ENCODE results near the gene ARHGAP19.

ARHGAP19 gene, protein sequence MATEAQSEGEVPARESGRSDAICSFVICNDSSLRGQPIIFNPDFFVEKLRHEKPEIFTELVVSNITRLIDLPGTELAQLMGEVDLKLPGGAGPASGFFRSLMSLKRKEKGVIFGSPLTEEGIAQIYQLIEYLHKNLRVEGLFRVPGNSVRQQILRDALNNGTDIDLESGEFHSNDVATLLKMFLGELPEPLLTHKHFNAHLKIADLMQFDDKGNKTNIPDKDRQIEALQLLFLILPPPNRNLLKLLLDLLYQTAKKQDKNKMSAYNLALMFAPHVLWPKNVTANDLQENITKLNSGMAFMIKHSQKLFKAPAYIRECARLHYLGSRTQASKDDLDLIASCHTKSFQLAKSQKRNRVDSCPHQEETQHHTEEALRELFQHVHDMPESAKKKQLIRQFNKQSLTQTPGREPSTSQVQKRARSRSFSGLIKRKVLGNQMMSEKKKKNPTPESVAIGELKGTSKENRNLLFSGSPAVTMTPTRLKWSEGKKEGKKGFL

DNA sequence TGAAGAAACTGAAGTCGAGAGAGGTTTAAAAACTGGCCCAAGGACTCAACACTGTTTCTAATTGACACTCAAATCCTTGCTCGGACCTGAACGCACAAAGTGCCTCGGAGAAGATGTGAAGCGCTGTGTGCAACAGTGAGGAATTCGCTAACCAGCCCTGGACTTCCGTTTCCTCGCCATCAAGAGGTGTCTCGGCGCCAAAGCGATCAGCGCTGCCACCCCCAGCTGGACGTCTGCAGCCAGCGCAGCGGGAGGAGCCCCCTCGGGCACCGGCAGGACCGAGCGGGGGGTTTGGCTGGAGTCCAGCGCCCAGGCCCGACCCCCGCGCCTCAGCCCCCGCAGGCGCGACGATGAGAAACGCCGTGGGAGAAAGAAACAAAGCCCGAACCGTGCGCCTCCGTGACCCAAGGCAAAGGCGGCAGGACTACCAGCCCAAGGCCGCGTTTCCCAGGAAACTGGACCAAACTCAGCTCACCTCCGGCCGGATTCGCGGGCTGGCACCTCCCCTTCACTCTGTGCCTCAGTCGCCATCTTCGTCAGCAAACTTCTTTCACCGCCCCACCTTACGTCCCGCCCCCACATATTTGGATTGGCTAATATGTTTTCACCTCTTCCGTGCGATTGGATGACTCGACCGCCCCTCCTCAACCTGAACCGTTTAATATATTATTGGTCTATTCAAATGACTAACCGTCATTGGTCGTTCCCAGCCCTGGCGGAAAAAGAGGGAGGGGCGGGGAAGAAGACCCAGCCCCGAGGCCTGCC is at the start of gene ARHGAP19:
Gene ARHGAP19, minus strand, starts transcription at position 541 of the 765 bp plus-strand sequence. Its CDS starts 10 bp downstream, at position 531.
- in situ Hi-C loops (cut with HindIII; ENCODE audit: low sequenced_read_pairs) = no loop called here

DNA sequence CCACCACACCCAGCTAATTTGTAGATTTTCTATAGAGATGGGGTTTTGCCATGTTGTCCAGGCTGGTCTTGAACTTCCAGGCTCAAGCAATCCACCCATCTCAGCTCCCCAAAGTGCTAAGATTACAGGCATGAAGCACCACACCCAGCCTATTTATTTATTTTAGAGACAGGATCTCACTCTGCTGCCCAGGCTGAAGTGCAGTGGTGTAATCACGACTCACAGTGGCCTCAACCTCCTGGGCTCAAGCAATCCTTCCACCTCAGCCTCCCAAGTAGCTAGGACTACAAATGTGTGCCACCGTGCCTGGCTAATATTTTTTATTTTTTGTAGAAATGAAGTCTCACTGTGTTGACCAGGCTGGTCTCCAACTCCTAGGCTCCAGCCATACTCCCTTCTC is 49.0 kb upstream of the ARHGAP19 start:
- in situ Hi-C loops (cut with HindIII; ENCODE audit: low sequenced_read_pairs) = no loop called here

DNA sequence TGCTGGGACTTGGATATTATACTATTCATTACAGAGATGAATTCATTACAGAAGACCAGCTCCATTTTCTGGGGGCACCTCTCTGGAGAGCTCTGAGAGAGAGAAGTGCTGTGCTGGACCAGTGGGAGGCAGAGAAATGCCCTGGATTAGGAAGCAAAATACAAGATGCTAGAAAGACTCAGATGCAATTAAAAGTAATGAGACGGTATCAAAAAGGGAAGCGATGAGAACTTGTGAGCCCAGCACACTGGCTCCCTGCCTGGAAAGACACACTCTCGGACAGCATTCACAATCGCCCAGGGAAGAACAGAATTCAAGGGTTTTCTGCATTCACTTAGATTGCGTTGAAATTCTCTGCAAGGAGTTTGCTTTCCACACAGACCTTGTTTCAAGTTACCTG is 45.6 kb upstream of the ARHGAP19 start:
- in situ Hi-C loops (cut with HindIII; ENCODE audit: low sequenced_read_pairs) = no loop called here

DNA sequence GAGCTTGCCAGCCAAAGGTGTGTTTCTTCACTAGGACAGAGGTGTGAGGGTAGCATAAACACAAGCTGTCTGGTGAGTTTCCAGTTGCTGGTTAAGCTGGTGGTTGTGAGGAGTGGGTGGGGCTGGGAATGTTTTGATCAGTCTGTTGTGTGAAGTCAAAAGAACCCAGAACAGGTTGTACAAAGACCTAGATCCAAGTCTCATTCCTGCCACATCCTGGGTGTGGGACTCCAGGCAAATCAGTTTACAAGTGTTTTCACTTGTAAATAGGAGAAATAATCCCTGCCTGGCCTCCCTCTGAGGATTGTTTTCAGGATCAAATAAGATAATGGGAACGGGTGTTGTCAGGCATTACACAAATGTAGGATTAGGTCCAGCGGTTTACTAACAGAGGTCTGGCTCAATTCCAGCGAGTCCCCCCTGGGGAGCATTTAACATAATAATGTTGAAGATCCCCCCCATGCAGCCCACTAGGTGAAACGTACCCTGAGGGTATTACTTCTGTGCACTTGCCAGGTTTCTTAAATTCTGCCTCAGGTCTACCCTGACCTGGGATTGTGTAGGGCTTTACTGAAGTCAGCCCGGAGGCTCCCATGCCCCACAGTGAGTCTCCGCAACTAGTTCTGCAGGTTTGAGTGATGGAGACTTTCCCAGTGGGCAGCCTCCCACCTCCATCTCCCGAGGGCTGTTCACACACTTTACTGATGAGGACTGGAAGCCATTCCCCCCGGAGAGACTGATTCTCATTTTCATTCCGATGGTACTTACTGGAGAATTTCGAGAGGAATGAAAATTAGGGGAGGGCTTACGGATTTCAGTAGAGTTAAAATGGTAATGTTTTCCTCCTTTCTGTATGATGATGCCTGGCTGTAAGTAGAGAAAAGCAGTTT is 44.8 kb upstream of the ARHGAP19 start:
- in situ Hi-C loops (cut with HindIII; ENCODE audit: low sequenced_read_pairs) = no loop called here

DNA sequence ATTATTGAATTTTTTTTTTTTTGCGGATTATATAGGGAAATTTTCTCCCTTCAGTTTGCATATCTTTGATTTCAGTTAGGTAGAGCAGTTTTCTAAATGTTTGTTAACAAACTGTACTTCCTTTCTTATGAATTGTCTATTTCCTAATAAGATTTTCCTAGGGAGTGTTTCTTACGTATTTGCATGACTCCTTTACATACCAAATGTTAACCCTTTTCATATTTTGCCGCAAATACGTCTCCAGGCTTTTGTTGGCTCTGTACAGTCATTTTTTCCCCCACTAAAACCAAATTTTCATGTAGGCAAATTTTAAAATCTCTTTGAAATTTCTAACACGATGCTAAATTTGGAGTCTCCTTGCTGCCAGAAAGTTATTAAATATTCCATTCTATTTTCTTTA is 44.0 kb upstream of the ARHGAP19 start:
- in situ Hi-C loops (cut with HindIII; ENCODE audit: low sequenced_read_pairs) = no loop called here

DNA sequence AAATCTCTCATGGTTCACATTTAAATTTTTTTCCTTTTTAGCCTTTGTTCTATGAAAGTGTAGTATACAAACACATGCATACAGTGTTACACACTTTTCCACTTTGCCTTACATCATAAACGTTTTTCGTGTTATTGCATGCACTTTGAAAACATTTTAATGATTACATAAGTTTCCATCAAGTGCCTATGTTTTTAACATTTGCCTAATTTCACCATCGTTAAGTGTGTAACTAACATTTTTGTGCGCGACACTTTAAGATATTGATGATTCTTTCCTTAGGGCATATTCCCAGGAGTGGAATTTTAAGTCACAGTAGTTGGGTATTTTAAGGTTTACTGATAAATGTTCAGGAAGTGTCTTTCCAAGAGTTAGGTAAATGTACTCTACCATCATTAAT is 43.6 kb upstream of the ARHGAP19 start:
- in situ Hi-C loops (cut with HindIII; ENCODE audit: low sequenced_read_pairs) = no loop called here

DNA sequence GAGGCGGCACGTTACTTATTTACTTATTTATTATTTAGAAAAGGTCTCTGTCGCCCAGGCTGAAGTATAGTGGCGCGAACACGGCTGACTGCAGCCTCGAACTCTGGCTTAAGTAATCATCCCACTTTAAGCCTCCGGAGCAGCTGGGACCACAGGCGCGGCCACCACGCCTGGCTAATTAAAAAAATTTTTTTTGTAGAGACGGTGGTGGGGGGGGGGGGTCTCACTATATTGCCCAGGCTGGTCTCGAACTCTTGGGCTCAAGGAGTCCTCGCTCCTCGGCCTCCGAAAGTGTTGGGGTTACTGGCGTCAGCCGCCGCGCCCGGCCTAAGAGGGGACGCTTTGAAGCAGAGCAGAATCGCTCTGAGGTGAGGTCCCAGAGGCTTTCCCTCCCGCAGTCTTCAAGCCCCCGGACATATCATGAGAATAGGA is 42.8 kb upstream of the ARHGAP19 start:
- in situ Hi-C loops (cut with HindIII; ENCODE audit: low sequenced_read_pairs) = no loop called here

DNA sequence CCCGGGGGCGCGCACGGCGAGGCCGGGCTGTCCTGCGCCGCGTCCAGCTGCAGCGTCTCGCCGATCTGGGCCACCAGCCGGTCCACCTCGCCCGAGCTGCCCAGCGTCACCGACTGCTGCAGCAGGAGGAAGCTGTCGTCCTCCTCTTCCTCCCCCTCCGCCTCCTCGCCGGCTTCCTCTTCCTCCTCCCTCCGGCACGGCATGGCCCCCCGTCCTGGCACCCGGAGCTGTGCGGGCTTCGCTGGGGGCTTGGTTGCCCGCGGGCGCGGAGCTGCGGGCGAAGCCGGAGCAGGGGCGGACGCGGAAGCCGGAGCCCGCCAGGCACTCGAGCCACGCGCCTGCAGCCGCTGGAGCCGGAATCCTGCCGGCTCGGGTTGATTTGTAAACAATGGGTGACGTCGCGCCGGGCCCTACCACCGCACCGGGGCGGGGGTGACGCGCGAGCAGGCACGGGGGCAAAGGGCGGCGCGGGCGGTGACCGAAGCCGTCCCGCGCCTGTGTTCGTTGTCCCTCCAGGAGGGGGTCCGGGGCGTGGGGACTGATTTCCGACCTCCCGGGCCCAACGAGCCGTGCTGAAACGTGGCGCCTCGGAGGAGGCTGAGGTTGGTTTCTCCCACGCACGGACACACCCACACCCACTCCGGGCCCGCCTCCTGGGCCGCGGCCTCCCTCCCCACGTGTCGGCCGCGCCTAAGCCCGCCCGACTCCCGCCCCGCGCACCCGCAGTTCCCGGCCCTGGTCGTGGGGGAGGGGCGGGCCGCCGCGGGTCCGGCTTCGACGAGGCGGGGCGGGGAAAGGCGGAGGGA is 42.1 kb upstream of the ARHGAP19 start, which contains the start of gene FRAT2:
Gene FRAT2, minus strand, starts transcription at position 360 of the 806 bp plus-strand sequence. Its CDS starts 157 bp downstream, at position 203.
- in situ Hi-C loops (cut with HindIII; ENCODE audit: low sequenced_read_pairs) = no loop called here

DNA sequence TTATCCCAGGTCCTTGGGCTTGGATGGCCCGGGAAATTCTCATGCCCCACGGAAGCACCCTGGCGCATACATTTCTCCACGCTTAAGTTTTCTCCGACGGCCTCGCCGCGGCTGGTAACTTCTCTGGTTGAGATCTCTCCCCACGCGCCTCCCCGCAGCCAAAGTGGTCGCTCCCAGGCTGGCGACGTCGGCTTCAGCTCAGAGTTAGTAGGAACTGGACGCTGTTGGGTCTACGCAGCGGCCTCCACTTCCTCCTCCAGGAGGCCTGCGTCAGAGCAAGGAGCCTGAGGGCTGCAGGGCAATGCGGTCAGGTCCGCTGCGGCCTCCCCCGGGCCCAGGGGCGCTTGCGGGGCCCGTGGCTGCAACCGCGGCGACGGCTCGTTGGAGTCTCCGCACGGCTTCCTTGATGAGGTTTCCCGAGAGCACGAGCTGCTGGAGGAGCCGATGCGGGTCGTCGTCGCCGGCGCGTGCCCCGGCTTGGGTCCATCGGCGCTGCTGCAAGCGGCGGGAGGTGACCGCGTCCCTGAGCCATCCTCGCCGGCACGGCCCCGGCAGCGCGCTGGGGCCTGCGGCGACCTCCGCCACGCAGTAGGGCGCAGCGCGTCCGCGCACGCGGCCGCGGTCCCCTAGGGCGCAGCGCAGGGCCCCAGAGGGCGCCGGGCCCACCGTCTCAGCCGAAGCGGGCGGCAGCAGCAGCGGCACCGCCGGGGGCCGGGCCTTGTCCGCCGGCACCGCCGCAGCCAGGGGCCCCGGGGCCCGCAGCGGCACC is 41.3 kb upstream of the ARHGAP19 start:
- in situ Hi-C loops (cut with HindIII; ENCODE audit: low sequenced_read_pairs) = no loop called here

DNA sequence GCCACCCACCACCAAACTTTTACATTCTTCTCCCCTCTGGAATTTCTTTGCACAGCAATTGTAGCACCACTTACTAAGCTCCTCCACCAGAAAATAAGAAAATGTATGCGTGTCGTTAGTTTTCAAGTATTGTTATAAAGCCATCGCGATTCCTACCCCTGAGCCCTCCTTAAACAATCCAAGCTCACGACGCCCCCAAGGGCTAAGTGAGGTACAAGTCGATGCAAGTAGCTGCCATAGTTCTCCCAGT is 40.8 kb upstream of the ARHGAP19 start:
- in situ Hi-C loops (cut with HindIII; ENCODE audit: low sequenced_read_pairs) = no loop called here

DNA sequence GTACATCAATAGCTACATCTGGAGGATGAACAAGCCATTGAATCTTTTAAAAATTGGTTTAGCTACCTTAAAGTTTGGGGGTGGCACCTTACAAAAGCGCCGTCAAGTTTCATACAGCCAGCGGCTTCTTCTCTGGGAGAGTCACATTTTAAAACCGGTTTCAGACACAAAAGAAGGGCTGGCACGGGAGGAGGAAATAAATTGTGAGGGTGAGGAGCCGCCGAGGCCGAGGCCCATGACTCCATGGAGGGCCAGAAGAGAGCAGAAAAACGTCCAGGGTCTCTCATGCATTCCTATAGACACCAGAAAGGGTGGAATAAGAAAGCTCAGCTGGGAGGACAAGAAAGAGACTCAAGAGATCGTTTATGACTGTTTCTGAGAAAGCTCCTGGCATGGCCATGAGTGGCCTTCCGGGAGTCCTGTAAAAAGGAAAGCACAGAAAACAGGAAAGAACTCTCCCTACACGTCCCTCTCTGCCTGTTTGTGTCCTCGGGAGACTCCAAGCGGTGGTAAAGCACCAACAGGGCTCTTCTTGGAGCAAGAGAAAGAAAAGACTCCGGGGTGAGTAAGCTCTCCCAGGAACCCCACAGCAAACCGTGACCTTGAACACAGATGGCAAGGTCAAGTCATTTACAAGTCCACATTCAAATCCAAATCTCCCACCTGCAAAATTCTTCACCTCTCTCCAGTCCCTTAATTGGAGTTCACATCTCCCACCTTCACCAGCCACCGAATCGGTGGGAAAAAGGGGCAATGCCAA is 40.3 kb upstream of the ARHGAP19 start:
- in situ Hi-C loops (cut with HindIII; ENCODE audit: low sequenced_read_pairs) = no loop called here

DNA sequence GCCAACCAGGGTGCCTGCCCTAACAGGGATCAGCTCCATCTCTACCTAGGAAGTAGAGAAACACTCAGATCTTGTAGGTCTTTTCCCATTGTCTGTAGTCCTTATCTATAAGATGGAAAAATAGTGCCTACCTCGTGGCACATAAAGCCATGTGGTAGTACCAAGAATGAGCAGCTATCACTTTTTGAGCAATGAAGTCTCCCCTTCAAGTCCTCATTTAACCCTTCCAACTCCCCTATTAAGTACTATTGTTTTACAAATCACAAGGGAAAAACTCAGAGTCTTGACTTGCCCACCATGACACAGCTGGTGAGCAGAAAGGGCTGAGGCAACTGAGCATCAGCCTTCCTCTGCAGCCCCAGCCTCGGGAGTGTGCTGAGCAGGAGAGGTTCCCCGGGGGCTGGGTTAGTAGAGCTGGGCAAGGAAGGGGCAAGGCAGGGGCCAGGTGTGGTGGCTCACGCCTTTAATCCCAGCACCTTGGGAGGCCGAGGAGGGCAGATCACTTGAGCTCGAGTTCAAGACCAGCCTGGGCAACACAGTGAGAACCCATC is 38.8 kb upstream of the ARHGAP19 start:
- in situ Hi-C loops (cut with HindIII; ENCODE audit: low sequenced_read_pairs) = no loop called here

DNA sequence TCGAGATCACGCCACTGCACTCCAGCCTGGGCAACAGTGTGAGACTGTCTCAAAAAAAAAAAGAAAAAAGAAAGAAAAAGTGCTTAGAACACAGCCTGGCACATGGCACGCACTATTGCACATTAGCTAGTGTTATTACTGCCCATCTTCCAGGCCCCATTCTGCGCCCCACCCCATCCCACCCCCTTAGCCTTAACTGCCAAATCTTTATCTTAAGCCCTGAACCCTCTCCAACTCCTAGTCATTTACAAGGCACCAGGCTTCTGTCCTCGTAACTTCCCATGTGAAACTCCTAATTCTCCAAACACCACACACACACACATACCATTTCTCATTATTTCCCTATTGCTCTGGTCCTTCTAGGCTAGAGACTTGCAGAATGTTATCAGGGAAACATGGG is 37.3 kb upstream of the ARHGAP19 start:
- in situ Hi-C loops (cut with HindIII; ENCODE audit: low sequenced_read_pairs) = no loop called here

DNA sequence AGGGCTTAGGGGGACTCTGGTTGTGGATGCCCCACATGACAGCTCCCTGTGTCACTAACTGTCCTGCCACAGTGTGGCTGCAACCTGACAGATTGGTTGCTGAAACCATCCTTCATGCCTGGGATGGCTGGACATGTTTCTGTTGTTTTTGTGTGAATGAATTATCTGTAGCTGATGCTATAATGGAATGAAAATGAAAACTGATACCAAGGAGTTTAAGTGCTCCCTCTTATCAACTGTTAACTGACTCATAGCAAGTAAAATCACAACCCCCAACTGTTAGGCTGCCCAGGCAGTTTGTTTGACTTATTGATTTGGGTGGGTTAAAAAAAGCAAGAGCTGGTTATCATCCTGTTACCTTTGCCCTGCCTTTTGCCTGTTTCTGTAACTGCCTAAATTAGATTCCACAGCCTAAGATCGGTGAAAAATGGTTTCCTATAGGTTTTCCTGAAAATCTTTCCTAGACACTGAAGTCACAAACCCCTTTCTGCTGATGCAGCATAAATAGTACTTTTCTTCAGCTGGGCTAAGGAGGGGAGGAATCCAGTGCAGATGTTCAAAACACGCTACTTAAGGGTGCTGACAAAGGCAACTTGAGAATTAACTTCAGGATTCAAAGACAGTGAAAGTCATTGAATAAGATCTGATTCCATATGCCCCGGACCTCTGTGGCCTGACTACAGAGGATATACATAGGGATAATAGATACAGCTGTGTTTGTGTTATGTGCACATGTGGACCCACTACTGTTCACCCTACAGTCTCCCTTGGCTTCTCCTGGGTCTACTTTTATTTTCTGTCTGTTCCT is 36.4 kb upstream of the ARHGAP19 start:
- in situ Hi-C loops (cut with HindIII; ENCODE audit: low sequenced_read_pairs) = no loop called here

DNA sequence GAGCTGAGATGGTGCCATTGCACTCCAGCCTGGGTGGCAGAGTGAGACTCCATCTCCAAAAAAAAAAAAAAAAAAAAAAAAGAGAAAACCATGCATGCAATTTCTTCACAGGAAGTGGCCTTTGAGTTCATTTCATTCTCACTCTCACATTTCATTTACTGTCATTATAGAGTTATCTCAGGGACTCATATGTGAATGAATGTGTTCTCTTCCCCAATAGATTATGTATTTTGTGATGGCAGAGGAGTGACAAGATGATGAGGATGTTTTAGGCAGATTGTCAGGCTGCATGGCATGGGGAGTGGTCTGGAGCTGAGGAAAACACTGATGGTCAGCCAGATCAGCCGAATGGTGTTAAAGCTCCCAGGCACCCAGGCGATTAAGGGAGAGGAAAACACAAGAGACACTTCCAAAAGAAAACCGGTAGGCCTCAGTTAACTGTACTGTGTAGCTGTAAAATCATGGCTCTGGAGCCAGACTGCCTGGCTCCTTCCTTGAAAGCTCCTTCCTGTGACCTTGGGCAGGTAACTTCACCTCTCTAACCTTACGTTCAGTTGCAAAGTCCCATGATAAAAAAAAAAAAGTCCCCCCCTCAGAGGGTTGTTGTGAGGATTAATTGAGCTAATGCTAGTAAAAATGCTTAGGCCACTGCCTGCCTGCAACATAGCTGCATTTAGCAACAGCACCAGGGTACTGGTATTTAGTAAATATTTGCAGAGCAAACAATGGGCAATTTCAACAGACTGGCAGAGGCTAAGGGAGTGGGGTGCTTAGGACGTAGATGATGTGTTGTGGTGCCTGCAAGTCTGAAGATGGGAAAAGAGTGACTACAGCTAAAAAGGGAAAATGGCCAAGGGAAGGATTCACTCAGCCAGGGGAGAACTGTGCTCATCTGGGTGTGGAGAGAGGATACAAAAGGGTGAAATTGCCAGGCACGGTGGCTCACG is 35.2 kb upstream of the ARHGAP19 start:
- in situ Hi-C loops (cut with HindIII; ENCODE audit: low sequenced_read_pairs) = no loop called here

DNA sequence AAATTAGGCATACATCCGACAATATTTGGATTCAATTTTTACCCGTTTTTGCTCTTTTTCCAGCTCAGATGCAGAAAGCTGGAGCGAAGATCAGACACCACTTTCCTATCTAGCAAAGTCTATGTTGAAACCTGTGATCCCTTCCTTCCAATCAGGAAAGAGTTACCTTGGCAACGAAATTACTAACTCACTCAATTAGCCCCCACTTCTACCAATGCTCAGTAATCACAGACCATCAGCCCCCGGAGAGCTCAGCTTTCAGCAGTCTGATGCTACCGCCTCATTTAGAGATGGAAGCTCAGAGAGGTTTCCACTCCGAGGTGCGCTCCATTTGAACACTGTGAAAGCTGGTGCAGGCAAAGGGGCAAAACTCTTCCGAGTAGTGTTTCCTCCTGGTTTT is 33.3 kb upstream of the ARHGAP19 start:
- in situ Hi-C loops (cut with HindIII; ENCODE audit: low sequenced_read_pairs) = no loop called here

DNA sequence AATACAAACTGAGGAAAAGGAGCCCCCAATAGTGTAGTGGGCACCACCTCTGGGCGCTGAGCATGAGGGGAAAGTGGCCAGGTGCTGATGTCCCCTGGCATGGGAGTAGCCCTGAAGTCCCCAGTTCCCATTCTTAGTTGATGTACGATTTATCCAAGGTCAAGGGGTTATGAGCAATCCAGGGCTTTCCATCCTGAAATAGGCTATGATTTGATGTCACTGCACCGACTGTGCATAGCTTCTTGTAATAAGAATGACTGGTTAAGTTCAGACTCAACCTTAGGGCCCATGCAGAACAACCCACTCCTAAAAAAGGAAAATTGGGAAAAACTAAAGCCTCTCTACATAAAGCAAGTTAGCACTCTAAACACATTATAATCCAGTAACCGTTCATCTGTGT is 31.1 kb upstream of the ARHGAP19 start:
- in situ Hi-C loops (cut with HindIII; ENCODE audit: low sequenced_read_pairs) = no loop called here
